HL-60 (cell line): ENCODE measurements around the gene GTPBP8.

Experiments
- DNase-seq, 2 experiments: peaks; one replicate each; pipeline ENCODE4 v3.0.0-alpha.2; 2010 to 2020; ENCODE audit warnings: low read depth in 1 of 2, low spot score in 1 of 2
- H3K27ac ChIP-seq: fragments of 250-450 bp; sonication (Bioruptor Pico); replicated peaks from 2 replicates; pipeline ENCODE4 v1.5.1; 2020; ENCODE audit warnings: mild to moderate bottlenecking, moderate library complexity
- H3K27me3 ChIP-seq: fragments of 250-450 bp; sonication (Bioruptor Pico); 2 replicates; pipeline ENCODE4 v1.5.1; 2021; ENCODE audit warnings: mild to moderate bottlenecking, moderate library complexity; ENCODE audit not compliant: insufficient read depth, poor library complexity, severe bottlenecking
- H3K4me3 ChIP-seq: replicated peaks from 2 replicates; pipeline ENCODE4 v1.5.1; 2011; ENCODE audit warnings: mild to moderate bottlenecking, control low read depth, low read length; ENCODE audit not compliant: insufficient read depth
- GABPA ChIP-seq: IDR thresholded peaks from 2 replicates; pipeline ENCODE4 v1.6.1; 2012; ENCODE audit warnings: low read depth
- POLR2AphosphoS5 ChIP-seq: IDR thresholded peaks from 2 replicates; pipeline ENCODE4 v1.6.1; 2012; ENCODE audit warnings: low read depth
- SPI1 ChIP-seq: IDR thresholded peaks from 2 replicates; pipeline ENCODE4 v1.6.1; 2012; ENCODE audit warnings: low read depth, mild to moderate bottlenecking, borderline replicate concordance
- TF ChIP-seq, protein P1 (sequence below): IDR thresholded peaks from 2 replicates; pipeline ENCODE4 v1.6.1; 2012; ENCODE audit warnings: low read depth; ENCODE audit not compliant: insufficient replicate concordance
- TF ChIP-seq, protein P2 (sequence below): IDR thresholded peaks from one replicate; pipeline ENCODE4 v1.5.1; 2011; ENCODE audit warnings: low read length, control low read depth, inconsistent platforms; ENCODE audit not compliant: insufficient read depth

Gene GTPBP8

DNA sequence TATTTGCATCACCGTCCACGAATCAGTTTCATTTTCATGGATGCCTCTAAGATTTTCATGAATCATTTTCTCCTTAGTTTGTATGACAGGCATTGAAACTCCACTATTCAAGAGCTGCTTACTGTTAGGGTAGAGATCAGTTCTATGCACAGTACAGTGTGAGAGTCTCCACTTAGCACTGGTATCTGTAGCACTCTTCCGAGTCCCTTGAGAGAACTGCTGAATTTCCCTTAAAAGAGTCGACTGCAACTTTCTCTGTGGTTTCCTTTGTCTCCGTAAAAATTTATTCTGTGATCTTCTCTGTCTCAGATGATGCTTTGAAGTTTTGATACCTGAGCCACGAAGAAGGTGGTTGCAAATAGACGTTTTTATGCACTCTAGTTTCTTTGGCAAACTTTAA, 14.8 kb downstream of the GTPBP8 start:
- no peak overlapping the region for H3K27ac ChIP-seq
- TF ChIP-seq, protein P1, sequence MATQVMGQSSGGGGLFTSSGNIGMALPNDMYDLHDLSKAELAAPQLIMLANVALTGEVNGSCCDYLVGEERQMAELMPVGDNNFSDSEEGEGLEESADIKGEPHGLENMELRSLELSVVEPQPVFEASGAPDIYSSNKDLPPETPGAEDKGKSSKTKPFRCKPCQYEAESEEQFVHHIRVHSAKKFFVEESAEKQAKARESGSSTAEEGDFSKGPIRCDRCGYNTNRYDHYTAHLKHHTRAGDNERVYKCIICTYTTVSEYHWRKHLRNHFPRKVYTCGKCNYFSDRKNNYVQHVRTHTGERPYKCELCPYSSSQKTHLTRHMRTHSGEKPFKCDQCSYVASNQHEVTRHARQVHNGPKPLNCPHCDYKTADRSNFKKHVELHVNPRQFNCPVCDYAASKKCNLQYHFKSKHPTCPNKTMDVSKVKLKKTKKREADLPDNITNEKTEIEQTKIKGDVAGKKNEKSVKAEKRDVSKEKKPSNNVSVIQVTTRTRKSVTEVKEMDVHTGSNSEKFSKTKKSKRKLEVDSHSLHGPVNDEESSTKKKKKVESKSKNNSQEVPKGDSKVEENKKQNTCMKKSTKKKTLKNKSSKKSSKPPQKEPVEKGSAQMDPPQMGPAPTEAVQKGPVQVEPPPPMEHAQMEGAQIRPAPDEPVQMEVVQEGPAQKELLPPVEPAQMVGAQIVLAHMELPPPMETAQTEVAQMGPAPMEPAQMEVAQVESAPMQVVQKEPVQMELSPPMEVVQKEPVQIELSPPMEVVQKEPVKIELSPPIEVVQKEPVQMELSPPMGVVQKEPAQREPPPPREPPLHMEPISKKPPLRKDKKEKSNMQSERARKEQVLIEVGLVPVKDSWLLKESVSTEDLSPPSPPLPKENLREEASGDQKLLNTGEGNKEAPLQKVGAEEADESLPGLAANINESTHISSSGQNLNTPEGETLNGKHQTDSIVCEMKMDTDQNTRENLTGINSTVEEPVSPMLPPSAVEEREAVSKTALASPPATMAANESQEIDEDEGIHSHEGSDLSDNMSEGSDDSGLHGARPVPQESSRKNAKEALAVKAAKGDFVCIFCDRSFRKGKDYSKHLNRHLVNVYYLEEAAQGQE: no peak
- TF ChIP-seq POLR2AphosphoS5: no peak
- TF ChIP-seq, protein P2, sequence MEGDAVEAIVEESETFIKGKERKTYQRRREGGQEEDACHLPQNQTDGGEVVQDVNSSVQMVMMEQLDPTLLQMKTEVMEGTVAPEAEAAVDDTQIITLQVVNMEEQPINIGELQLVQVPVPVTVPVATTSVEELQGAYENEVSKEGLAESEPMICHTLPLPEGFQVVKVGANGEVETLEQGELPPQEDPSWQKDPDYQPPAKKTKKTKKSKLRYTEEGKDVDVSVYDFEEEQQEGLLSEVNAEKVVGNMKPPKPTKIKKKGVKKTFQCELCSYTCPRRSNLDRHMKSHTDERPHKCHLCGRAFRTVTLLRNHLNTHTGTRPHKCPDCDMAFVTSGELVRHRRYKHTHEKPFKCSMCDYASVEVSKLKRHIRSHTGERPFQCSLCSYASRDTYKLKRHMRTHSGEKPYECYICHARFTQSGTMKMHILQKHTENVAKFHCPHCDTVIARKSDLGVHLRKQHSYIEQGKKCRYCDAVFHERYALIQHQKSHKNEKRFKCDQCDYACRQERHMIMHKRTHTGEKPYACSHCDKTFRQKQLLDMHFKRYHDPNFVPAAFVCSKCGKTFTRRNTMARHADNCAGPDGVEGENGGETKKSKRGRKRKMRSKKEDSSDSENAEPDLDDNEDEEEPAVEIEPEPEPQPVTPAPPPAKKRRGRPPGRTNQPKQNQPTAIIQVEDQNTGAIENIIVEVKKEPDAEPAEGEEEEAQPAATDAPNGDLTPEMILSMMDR: no peak
- TF ChIP-seq SPI1: no peak
- no peak for TF ChIP-seq GABPA
- DNase-seq: no peak
- no peak overlapping the region for H3K4me3 ChIP-seq
- no peaks in the 10 kb centered on the region for H3K27me3 ChIP-seq

DNA sequence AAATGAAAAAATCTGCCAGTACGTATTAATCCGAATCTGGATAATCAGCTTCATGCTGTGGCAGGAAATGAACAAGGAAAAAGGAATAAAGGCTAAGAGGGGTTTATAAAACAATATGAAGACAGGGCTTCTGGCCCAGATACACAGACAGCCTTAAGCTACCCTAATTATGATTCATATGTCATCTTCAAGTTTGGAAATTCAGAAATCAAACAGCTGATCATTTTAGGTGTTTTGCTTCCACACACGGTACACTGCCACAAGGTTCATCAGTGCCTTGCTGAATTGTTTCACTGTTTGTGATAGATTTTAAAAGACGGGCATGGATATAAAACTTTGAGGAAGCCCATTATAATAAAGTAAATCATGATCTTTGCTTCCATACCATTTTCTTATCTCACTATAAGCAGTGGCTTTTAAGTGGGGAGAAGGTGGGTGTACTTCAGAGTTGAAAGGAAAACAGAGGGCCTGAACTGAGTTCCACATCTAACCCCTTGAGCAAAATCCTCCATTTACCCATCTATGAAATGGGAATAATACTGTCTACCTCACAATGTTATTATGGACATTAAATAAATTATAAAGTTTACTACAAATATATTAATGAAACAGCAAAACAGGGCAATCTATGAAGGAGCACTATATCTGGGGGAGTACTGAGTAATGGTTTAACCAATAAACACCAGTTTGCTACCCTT, 15.7 kb downstream of the GTPBP8 start:
- H3K4me3 ChIP-seq: no peak overlapping the region
- TF ChIP-seq POLR2AphosphoS5 (no peak), SPI1 (no peak), GABPA (no peak)
- TF ChIP-seq, protein P1: no peak
- TF ChIP-seq, protein P2: no peak
- no peaks in the 10 kb centered on the region for H3K27me3 ChIP-seq
- no peak for DNase-seq
- no peak overlapping the region for H3K27ac ChIP-seq

DNA sequence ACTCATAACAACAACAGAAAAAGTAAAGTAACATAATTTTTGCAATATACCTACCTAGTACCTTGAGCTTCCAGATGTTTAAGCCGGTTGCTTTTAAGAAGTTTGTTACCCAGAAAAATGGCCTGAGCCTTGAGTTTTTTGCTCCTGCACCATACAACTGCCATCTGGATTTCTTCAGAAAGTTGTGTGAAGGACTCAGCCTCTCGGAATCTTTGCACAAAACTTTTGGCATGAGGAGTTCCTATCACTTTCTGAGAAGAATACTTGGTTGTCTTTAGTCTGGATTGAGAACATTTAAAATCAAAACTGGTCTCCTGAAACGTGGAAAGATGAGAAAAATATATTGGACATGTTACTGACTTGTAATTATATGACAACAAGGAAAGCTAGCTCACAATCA, 17.3 kb downstream of the GTPBP8 start:
- no peak for TF ChIP-seq SPI1
- TF ChIP-seq, protein P2: no peak
- no peak for TF ChIP-seq GABPA
- TF ChIP-seq POLR2AphosphoS5: no peak
- TF ChIP-seq, protein P1: no peak
- no peak for DNase-seq
- Histone ChIP-seq H3K4me3 (no peak overlapping the region), H3K27me3 (no peaks in the 10 kb centered on the region), H3K27ac (no peak overlapping the region)
